Measurements from ENCODE around the gene ATP10B. TPM values are rescaled to one million over a fixed set of nuclear protein-coding genes. Genes with fewer than 3 reads are reported as not detected.
"Not testable (repeated sequence)": the region's sequence is repeated elsewhere in the genome, so short reads cannot be mapped to it uniquely, and the experiment has no call there.

Gene ATP10B
- polyA plus RNA-seq, 1 donor from 2014 or later: 1.9 TPM

DNA sequence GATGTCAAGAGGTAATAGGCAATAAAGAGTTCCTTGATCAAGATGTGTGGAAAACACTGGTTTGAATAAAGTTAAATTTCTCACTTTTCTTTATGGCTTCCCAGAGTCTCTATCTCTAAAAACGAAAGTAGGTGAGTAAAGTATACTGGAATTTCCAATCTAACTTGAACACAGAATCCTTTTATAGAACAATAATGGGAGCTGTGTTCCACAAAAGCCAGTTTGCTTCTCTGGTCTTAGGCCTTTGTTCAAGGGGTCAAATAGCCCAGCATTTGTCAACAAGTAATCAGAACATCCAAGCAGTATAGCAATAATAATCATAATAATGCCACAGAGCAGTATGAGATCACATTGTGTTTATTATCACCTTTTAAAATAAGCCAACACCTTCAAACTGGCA lies 20.2 kb downstream of the ATP10B start:
- Histone ChIP-seq H3K27me3 (ENCODE audit: insufficient read depth, low read depth, low read length) (no peaks in the 10 kb centered on the region), H3K9me2 (ENCODE audit: insufficient read depth, low read length) (no peaks in the 10 kb centered on the region), H3K4me3 (ENCODE audit: low read length) (no peak overlapping the region), H3K9me3 (ENCODE audit: low read length) (no peaks in the 10 kb centered on the region), H3F3A (ENCODE audit: insufficient read depth, low read length, poor library complexity, severe bottlenecking) (no peaks in the 10 kb centered on the region), H3K36me3 (ENCODE audit: insufficient read depth, low read length) (no peaks in the 10 kb centered on the region), H4K20me1 (ENCODE audit: insufficient read depth) (no peaks in the 10 kb centered on the region), H3K79me2 (replicated peaks; ENCODE audit: insufficient read depth, low read length) (no peaks in the 10 kb centered on the region), H3K4me2 (ENCODE audit: low read length) (no peak overlapping the region), H2AFZ (ENCODE audit: low read depth, low read length) (no peak overlapping the region), H3K9ac (ENCODE audit: low read length) (no peak overlapping the region), H3K27ac (ENCODE audit: low read length) (no peak overlapping the region)
- TF ChIP-seq, protein P1, sequence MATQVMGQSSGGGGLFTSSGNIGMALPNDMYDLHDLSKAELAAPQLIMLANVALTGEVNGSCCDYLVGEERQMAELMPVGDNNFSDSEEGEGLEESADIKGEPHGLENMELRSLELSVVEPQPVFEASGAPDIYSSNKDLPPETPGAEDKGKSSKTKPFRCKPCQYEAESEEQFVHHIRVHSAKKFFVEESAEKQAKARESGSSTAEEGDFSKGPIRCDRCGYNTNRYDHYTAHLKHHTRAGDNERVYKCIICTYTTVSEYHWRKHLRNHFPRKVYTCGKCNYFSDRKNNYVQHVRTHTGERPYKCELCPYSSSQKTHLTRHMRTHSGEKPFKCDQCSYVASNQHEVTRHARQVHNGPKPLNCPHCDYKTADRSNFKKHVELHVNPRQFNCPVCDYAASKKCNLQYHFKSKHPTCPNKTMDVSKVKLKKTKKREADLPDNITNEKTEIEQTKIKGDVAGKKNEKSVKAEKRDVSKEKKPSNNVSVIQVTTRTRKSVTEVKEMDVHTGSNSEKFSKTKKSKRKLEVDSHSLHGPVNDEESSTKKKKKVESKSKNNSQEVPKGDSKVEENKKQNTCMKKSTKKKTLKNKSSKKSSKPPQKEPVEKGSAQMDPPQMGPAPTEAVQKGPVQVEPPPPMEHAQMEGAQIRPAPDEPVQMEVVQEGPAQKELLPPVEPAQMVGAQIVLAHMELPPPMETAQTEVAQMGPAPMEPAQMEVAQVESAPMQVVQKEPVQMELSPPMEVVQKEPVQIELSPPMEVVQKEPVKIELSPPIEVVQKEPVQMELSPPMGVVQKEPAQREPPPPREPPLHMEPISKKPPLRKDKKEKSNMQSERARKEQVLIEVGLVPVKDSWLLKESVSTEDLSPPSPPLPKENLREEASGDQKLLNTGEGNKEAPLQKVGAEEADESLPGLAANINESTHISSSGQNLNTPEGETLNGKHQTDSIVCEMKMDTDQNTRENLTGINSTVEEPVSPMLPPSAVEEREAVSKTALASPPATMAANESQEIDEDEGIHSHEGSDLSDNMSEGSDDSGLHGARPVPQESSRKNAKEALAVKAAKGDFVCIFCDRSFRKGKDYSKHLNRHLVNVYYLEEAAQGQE (IDR thresholded peaks at IDR 0.05; ENCODE audit: borderline replicate concordance): no peak
- TF ChIP-seq SMC3 (conservative IDR thresholded peaks at IDR 0.05; ENCODE audit: poor library complexity) (no peak), EP300 (conservative IDR thresholded peaks at IDR 0.05; ENCODE audit: poor library complexity, severe bottlenecking) (no peak), MXI1 (conservative IDR thresholded peaks at IDR 0.05; ENCODE audit: poor library complexity, severe bottlenecking) (no peak), POLR2AphosphoS5 (IDR thresholded peaks at IDR 0.05) (no peak), EZH2 (IDR thresholded peaks at IDR 0.05; ENCODE audit: borderline replicate concordance, insufficient read depth, low read length, poor library complexity, severe bottlenecking) (no peak), RAD21 (conservative IDR thresholded peaks at IDR 0.05) (no peak)
- TF ChIP-seq, protein P2, sequence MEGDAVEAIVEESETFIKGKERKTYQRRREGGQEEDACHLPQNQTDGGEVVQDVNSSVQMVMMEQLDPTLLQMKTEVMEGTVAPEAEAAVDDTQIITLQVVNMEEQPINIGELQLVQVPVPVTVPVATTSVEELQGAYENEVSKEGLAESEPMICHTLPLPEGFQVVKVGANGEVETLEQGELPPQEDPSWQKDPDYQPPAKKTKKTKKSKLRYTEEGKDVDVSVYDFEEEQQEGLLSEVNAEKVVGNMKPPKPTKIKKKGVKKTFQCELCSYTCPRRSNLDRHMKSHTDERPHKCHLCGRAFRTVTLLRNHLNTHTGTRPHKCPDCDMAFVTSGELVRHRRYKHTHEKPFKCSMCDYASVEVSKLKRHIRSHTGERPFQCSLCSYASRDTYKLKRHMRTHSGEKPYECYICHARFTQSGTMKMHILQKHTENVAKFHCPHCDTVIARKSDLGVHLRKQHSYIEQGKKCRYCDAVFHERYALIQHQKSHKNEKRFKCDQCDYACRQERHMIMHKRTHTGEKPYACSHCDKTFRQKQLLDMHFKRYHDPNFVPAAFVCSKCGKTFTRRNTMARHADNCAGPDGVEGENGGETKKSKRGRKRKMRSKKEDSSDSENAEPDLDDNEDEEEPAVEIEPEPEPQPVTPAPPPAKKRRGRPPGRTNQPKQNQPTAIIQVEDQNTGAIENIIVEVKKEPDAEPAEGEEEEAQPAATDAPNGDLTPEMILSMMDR (IDR thresholded peaks at IDR 0.05; ENCODE audit: poor library complexity, severe bottlenecking): no peak

DNA sequence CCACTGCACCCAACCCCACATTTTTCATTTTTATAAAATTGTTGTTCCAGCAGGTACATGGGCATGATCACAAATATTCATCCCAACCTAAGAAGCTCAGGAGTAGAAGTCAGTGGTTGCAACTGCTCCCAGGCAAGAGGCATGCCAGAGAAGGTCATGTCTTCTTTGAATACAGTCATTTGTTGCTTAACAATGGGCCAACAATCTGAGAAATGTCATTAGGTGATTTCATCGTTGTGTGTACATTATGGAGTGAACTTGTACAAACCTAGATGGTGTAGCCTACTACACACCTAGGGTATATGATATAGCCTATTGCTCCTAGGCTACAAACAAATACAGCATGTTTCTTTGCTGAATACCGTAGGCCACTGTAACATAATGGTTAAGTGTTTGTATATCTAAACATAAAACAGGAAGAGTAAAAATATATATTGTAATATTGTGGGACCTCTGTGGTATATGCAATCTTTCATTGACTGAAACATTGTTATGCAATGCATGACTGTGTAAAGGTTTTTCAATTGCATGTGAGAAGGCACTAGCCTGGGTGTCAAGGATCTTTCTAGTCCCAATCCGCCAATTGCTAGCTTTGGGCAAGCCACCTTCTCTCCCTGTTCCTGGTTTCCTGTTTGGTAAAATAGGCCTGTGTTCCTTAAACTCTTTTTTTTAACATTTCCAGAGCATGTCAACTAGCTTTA lies 27.6 kb downstream of the ATP10B start:
- Histone ChIP-seq H2AFZ (ENCODE audit: low read depth, low read length) (no peak overlapping the region), H3K27me3 (ENCODE audit: insufficient read depth, low read depth, low read length) (no peaks in the 10 kb centered on the region), H3K9me3 (ENCODE audit: low read length) (no peaks in the 10 kb centered on the region), H3K4me2 (ENCODE audit: low read length) (no peak overlapping the region), H3K9ac (ENCODE audit: low read length) (no peak overlapping the region), H3K4me3 (ENCODE audit: low read length) (no peak overlapping the region), H3K9me2 (ENCODE audit: insufficient read depth, low read length) (no peaks in the 10 kb centered on the region), H4K20me1 (ENCODE audit: insufficient read depth) (no peaks in the 10 kb centered on the region), H3K27ac (ENCODE audit: low read length) (no peak overlapping the region), H3K79me2 (replicated peaks; ENCODE audit: insufficient read depth, low read length) (no peaks in the 10 kb centered on the region), H3K36me3 (ENCODE audit: insufficient read depth, low read length) (no peaks in the 10 kb centered on the region), H3F3A (ENCODE audit: insufficient read depth, low read length, poor library complexity, severe bottlenecking) (no peaks in the 10 kb centered on the region)
- TF ChIP-seq, protein P1 (IDR thresholded peaks at IDR 0.05; ENCODE audit: borderline replicate concordance): no peak
- TF ChIP-seq RAD21 (conservative IDR thresholded peaks at IDR 0.05) (no peak), EZH2 (IDR thresholded peaks at IDR 0.05; ENCODE audit: borderline replicate concordance, insufficient read depth, low read length, poor library complexity, severe bottlenecking) (no peak), SMC3 (conservative IDR thresholded peaks at IDR 0.05; ENCODE audit: poor library complexity) (no peak), MXI1 (conservative IDR thresholded peaks at IDR 0.05; ENCODE audit: poor library complexity, severe bottlenecking) (no peak), TAF1 (IDR thresholded peaks at IDR 0.05; ENCODE audit: low read depth) (no peak), EP300 (conservative IDR thresholded peaks at IDR 0.05; ENCODE audit: poor library complexity, severe bottlenecking) (no peak), POLR2AphosphoS5 (IDR thresholded peaks at IDR 0.05) (no peak)
- TF ChIP-seq, protein P2 (IDR thresholded peaks at IDR 0.05; ENCODE audit: poor library complexity, severe bottlenecking): no peak

DNA sequence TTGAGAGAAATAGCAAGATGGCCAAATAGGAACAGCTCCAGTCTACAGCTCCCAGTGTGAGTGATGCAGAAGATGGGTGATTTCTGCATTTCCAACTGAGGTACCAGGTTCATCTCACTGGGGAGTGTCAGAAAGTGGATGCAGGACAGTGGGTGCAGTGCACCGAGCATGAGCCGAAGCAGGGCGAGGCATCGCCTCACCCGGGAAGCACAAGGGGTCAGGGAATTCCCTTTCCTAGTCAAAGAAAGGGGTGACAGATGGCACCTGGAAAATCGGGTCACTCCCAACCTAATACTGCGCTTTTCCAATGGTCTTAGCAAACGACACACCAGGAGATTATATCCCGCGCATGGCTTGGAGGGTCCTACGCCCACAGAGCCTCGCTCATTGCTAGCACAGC lies 39.0 kb downstream of the ATP10B start:
- H4K20me1 ChIP-seq (ENCODE audit: insufficient read depth); H2AFZ ChIP-seq (ENCODE audit: low read depth, low read length); H3K9ac ChIP-seq (ENCODE audit: low read length); H3K27ac ChIP-seq (ENCODE audit: low read length); H3K4me2 ChIP-seq (ENCODE audit: low read length); H3K4me3 ChIP-seq (ENCODE audit: low read length); H3K36me3 ChIP-seq (ENCODE audit: insufficient read depth, low read length); H3K9me3 ChIP-seq (ENCODE audit: low read length); H3K79me2 ChIP-seq (replicated peaks; ENCODE audit: insufficient read depth, low read length); H3K27me3 ChIP-seq (ENCODE audit: insufficient read depth, low read depth, low read length); H3F3A ChIP-seq (ENCODE audit: insufficient read depth, low read length, poor library complexity, severe bottlenecking); H3K9me2 ChIP-seq (ENCODE audit: insufficient read depth, low read length): not testable (repeated sequence)

Data from neural cell (in vitro differentiated cells).